ENCODE results near the gene FHIT.

DNA sequence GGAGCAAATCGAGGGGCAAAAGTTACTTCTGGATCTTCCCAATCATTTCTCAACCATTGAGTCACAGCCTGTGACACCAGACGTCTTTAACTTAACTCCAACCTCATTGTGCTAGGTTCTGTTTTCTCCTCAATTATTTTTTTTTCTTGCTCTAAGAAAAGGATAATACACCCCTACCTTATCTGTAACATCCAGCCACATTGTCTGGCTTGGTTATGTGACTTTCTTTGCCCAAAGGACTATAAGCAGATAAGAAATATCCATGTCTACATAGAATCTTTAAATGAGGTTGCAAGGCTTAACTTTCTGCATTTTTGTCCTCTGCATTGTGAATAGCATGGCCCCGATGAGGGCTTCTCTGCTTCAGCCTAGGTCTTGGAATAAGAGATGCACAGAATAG lies 1419.0 kb downstream of the FHIT start:
- TF ChIP-seq POLR2A (IDR thresholded peaks at IDR 0.05) (no peak), POLR2AphosphoS5 (IDR thresholded peaks at IDR 0.05) (no peak)
- TF ChIP-seq, protein P1, sequence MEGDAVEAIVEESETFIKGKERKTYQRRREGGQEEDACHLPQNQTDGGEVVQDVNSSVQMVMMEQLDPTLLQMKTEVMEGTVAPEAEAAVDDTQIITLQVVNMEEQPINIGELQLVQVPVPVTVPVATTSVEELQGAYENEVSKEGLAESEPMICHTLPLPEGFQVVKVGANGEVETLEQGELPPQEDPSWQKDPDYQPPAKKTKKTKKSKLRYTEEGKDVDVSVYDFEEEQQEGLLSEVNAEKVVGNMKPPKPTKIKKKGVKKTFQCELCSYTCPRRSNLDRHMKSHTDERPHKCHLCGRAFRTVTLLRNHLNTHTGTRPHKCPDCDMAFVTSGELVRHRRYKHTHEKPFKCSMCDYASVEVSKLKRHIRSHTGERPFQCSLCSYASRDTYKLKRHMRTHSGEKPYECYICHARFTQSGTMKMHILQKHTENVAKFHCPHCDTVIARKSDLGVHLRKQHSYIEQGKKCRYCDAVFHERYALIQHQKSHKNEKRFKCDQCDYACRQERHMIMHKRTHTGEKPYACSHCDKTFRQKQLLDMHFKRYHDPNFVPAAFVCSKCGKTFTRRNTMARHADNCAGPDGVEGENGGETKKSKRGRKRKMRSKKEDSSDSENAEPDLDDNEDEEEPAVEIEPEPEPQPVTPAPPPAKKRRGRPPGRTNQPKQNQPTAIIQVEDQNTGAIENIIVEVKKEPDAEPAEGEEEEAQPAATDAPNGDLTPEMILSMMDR (IDR thresholded peaks at IDR 0.05): no peak
